Measurements from ENCODE around the gene PDE6G.

GRCh38 chr17:81659038-81659437 is 2.7 kb upstream of the PDE6G start:
- TF ChIP-seq CTCF (IDR thresholded peaks at IDR 0.05) (no peak), POLR2A (IDR thresholded peaks at IDR 0.05) (no peak)

Measured in lower leg skin (tissue), 3 donors.